MM.1S (cell line): Measurements from ENCODE around the gene BGN.

Source experiments
- DNase-seq: peaks from one replicate; pipeline ENCODE4 v3.0.0-alpha.2; 2015
- H2AFZ ChIP-seq: fragments of 300-600 bp; sonication (generic); 2 replicates; pipeline ENCODE4 v1.6.0; 2016; ENCODE audit warnings: antibody characterized with exemption, low read length
- H3F3A ChIP-seq: fragments of 300-600 bp; sonication (generic); 2 replicates; pipeline ENCODE4 v1.6.1; 2016; ENCODE audit warnings: mild to moderate bottlenecking, antibody characterized with exemption, low read length, moderate library complexity, mixed read lengths; ENCODE audit not compliant: insufficient read depth
- H3K27ac ChIP-seq: fragments of 300-600 bp; sonication (generic); 2 replicates; pipeline ENCODE4 v1.5.1; 2016; ENCODE audit warnings: mild to moderate bottlenecking, low read length
- H3K27me3 ChIP-seq: fragments of 300-600 bp; sonication (generic); replicated peaks from 2 replicates; pipeline ENCODE4 v1.6.0; 2016; ENCODE audit warnings: low read length; ENCODE audit not compliant: insufficient read depth
- H3K36me3 ChIP-seq: fragments of 300-600 bp; sonication (generic); replicated peaks from 2 replicates; pipeline ENCODE4 v1.6.1; 2016; ENCODE audit warnings: mild to moderate bottlenecking, low read length, mixed read lengths; ENCODE audit not compliant: insufficient read depth
- H3K4me1 ChIP-seq: fragments of 300-600 bp; sonication (generic); 2 replicates; pipeline ENCODE4 v1.6.1; 2016; ENCODE audit warnings: low read length, mixed read lengths
- H3K4me2 ChIP-seq: fragments of 300-600 bp; sonication (generic); 2 replicates; pipeline ENCODE4 v1.6.0; 2016; ENCODE audit warnings: low read depth, low read length
- H3K4me3 ChIP-seq: fragments of 300-600 bp; sonication (generic); 2 replicates; pipeline ENCODE4 v1.5.1; 2016; ENCODE audit warnings: low read length, mixed read lengths
- H3K79me2 ChIP-seq: fragments of 300-600 bp; sonication (generic); 2 replicates; pipeline ENCODE4 v1.6.1; 2016; ENCODE audit warnings: mixed run types, low read length, mixed read lengths
- H3K9ac ChIP-seq: fragments of 300-600 bp; sonication (generic); 2 replicates; pipeline ENCODE4 v1.6.1; 2016; ENCODE audit warnings: low read length, mixed read lengths
- H3K9me2 ChIP-seq: fragments of 300-600 bp; sonication (generic); replicated peaks from 2 replicates; pipeline ENCODE4 v1.6.1; 2016; ENCODE audit warnings: mild to moderate bottlenecking, low read length, mixed read lengths; ENCODE audit not compliant: insufficient read depth
- H3K9me3 ChIP-seq: fragments of 300-600 bp; sonication (generic); replicated peaks from 2 replicates; pipeline ENCODE4 v1.6.1; 2016; ENCODE audit warnings: mild to moderate bottlenecking, low read length, mixed read lengths; ENCODE audit not compliant: insufficient read depth
- H4K20me1 ChIP-seq: fragments of 300-600 bp; sonication (generic); 2 replicates; pipeline ENCODE4 v1.6.1; 2016; ENCODE audit warnings: mild to moderate bottlenecking, low read length, moderate library complexity, mixed read lengths; ENCODE audit not compliant: insufficient read depth
- EZH2 ChIP-seq: fragments of 300-600 bp; sonication (generic); optimal IDR thresholded peaks from 2 replicates; pipeline ENCODE3; 2017; ENCODE audit warnings: low read depth, mild to moderate bottlenecking, antibody characterized with exemption, low read length, mixed read lengths
- EZH2phosphoT487 ChIP-seq: fragments of 300-600 bp; sonication (generic); IDR thresholded peaks from 2 replicates; pipeline ENCODE4 v1.6.1; 2018; ENCODE audit warnings: antibody characterized with exemption, low read length
- TF ChIP-seq, protein P1 (sequence below): fragments of 300-600 bp; sonication (generic); IDR thresholded peaks from 2 replicates; pipeline ENCODE4 v1.5.1; 2016; ENCODE audit warnings: antibody characterized with exemption, low read length, mixed read lengths

The BGN gene

DNA sequence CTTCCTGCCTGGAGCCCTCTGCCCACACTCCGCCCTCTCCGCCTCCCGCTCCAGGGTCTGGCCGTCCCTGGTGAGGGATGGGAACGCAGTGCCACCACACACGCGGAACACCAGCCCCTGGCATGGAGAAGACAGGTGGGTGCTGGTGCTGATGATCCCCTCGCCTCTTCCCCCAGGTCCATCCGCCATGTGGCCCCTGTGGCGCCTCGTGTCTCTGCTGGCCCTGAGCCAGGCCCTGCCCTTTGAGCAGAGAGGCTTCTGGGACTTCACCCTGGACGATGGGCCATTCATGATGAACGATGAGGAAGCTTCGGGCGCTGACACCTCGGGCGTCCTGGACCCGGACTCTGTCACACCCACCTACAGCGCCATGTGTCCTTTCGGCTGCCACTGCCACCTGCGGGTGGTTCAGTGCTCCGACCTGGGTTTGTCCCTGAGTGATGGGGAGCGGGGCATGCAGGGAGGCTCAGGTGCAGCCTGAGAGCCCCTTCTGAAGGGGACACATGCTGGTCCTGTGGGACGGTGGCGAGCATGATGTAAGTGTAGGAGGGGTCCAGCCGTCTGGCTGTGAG is 9.8 kb downstream of the BGN start:
- no peaks in the 10 kb centered on the region for H4K20me1 ChIP-seq
- H3F3A ChIP-seq: no peaks in the 10 kb centered on the region
- no peaks in the 10 kb centered on the region for H3K9me2 ChIP-seq
- no peak overlapping the region for H3K27ac ChIP-seq
- no peaks in the 10 kb centered on the region for H3K4me1 ChIP-seq
- H2AFZ ChIP-seq: no peak overlapping the region
- no peaks in the 10 kb centered on the region for H3K79me2 ChIP-seq
- peaks cover 32% of the 10 kb centered on the region for H3K27me3 ChIP-seq
- H3K4me3 ChIP-seq: no peak overlapping the region
- H3K9ac ChIP-seq: no peak overlapping the region
- H3K36me3 ChIP-seq: no peaks in the 10 kb centered on the region
- DNase-seq: no peak
- H3K4me2 ChIP-seq: no peak overlapping the region
- TF ChIP-seq, protein P1, sequence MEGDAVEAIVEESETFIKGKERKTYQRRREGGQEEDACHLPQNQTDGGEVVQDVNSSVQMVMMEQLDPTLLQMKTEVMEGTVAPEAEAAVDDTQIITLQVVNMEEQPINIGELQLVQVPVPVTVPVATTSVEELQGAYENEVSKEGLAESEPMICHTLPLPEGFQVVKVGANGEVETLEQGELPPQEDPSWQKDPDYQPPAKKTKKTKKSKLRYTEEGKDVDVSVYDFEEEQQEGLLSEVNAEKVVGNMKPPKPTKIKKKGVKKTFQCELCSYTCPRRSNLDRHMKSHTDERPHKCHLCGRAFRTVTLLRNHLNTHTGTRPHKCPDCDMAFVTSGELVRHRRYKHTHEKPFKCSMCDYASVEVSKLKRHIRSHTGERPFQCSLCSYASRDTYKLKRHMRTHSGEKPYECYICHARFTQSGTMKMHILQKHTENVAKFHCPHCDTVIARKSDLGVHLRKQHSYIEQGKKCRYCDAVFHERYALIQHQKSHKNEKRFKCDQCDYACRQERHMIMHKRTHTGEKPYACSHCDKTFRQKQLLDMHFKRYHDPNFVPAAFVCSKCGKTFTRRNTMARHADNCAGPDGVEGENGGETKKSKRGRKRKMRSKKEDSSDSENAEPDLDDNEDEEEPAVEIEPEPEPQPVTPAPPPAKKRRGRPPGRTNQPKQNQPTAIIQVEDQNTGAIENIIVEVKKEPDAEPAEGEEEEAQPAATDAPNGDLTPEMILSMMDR: 0 out of 2 replicates have a peak, but pooled peaks have one; percentile 7
- TF ChIP-seq EZH2 (no peak), EZH2phosphoT487 (no peak)
- H3K9me3 ChIP-seq: no peaks in the 10 kb centered on the region

- Histone ChIP-seq H3K36me3 (no peaks in the 10 kb centered on the region), H3K9ac (no peak overlapping the region), H3K27me3 (peaks cover 40% of the 10 kb centered on the region), H3K4me3 (no peak overlapping the region), H3K9me2 (no peaks in the 10 kb centered on the region), H3K9me3 (no peaks in the 10 kb centered on the region), H3F3A (no peaks in the 10 kb centered on the region), H3K4me2 (no peak overlapping the region), H3K79me2 (no peaks in the 10 kb centered on the region), H2AFZ (no peak overlapping the region), H3K4me1 (no peaks in the 10 kb centered on the region), H4K20me1 (no peaks in the 10 kb centered on the region), H3K27ac (no peak overlapping the region)
- TF ChIP-seq EZH2phosphoT487 (no peak), EZH2 (no peak)
- TF ChIP-seq, protein P1: no peak
- DNase-seq: no peak
These were observed 10.6 kb downstream of the BGN start for GRCh38 chrX:153505361-153505760.

GRCh38 chrX:153507484-153508178 is 12.9 kb downstream of the BGN start:
- Histone ChIP-seq H3K36me3 (no peaks in the 10 kb centered on the region), H4K20me1 (no peaks in the 10 kb centered on the region), H3K4me3 (no peak overlapping the region), H3K9me3 (no peaks in the 10 kb centered on the region), H2AFZ (no peak overlapping the region), H3K79me2 (no peaks in the 10 kb centered on the region), H3K4me2 (peak overlapping the region; percentile 25; the same call in 1 of the 2 replicates), H3K27ac (no peak overlapping the region), H3F3A (no peaks in the 10 kb centered on the region), H3K27me3 (peaks cover 30% of the 10 kb centered on the region), H3K4me1 (no peaks in the 10 kb centered on the region), H3K9me2 (no peaks in the 10 kb centered on the region), H3K9ac (no peak overlapping the region)
- TF ChIP-seq EZH2phosphoT487 (no peak), EZH2 (no peak)
- TF ChIP-seq, protein P1: peak; percentile 79
- DNase-seq: peak; percentile 57
